Stimulated activated CD8-positive, alpha-beta memory T cell treated with anti-CD3 and anti-CD28 coated beads, Interleukin-15, amount 100 ng/mL, for 48 hours (primary cell): ENCODE data around the gene SORCS2.

ENCODE experiments used
- DNase-seq, 2 donors: peaks; one replicate each; pipeline ENCODE4 v3.0.0-alpha.2; 2020; ENCODE audit warnings: low read depth in 2 of 2

The SORCS2 gene

GRCh38 chr4:7355795-7356194 is 163.5 kb downstream of the SORCS2 start:
- no peak for DNase-seq

GRCh38 chr4:7356667-7357310 is 164.5 kb downstream of the SORCS2 start:
- DNase-seq = no peak

DNA sequence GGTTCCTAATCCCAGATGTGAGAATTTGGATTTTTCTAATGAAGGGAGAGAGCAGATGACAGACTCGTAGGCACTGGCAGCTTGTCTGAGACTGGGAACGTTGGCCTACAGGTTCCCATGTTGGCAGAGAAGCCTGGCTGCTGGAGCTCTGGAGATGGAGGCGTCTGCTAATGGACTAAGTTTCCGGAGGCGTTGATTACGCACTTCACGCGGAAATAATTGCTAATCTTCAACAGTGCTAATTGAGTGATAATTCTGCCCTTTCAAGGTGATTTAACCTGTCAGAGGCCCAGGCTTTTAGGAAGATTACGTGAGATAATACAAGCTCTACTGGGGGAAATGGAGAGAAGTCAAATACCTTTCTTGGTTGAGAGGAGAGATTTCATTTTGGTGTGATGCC is 165.0 kb downstream of the SORCS2 start:
- no peak for DNase-seq

DNA sequence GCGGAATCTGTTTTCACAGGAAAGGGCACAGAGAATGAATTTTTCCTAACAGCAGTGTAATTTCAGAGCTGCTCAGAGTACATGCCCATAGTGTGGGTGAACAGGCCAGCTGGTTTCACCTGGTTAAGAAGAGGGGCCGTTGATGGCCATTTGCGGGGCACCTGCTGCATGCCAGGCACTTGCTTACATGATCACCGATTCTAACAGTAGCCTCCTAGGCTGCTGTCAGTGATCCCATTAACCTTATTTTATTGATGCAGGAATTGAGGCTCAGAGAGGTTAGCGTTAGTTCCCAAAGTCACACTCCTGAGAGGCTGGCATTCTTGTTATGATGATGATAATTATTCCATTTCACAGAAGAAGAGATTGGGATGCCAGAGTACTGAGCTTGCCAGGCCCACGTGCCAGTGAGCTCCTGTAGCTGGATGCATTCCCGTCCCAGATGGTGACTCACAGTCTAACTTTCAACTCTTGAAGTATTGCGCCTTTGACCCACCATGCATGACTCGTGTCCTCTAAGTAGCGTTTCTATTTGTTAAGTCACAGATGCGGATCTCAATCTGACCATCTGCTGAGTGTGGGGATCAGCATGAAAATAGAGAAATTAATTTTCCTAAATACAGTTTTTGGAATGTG is 165.9 kb downstream of the SORCS2 start:
- DNase-seq = no peak

DNA sequence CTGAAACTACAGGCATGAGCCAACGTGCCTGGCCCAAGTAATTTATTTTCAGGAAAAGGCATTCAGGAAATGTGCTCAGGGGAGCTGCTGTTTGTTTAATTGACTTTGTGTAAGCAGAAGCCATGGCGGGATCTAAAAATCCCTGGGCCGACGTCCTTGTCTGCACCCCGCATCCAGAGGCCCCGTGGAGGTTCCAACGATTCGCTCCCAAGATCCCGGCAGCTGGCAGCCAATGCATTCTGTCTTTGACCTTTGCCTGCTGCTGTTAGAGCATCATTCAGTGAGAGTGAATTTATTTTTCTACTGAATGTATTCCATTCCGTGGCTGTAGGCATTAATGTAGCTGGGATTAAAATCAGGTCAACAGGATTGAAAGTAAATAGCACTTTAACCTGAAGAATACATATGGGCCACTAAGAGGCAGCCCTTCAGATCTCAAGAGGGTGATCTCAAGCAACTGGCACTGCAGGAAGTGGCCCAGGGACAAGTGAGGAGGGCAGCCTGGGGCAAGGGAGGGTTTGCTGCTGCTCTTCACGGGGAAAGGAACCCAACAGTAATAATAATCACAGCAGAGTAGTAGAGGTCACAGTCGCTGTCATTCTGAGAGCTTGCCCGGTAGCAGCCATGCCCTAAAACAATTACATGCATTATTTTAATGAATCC is 167.2 kb downstream of the SORCS2 start:
- DNase-seq = no peak

DNA sequence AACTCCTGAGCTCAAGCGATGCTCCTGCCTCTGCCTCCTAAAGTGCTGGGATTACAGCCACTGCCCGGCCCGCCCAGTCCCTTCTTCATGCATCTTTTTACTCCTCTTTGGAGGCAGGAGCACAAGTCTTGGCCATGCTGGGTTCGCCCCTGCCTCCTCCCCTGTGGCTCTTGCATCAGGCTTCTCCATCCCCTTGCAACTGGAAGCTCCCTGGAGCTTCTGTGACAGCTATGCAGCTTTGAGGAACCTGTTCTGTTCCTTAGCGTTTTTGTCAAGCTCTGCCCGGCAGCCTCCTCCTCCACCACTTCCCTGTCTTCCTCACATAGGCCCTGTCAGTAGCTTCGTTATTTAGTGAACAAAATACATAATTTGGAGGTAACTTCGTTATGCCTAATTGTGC is 168.5 kb downstream of the SORCS2 start:
- no peak for DNase-seq

DNA sequence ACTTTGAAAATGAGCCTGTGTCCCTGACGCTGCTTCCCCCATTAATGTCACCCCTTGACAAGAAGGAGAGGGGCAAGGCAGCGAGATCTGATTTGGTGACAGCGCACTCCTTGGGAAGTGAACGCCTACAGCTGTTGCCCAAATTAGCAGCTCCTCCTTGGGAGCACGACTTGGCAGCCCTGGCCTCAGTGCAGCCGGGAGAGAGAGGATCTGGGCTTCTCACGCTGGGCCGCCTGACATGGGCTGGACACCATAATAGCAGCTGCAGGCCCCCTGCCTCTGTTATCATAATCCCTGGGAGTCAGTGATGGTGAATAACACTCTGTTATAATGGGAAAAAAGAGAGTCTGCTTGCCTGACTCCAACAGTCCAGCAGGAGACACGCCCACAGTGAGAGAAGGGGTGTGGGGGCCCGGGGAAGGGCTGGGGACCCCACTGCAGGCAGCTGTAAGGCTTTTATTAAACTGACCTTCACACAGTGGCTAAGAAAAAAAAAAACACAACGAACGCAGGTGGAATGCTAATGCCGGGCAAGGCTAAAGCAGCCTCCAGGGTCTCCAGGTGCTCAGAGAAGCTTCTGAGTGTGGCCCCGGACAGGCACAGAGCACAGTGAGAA is 169.1 kb downstream of the SORCS2 start:
- no peak for DNase-seq

DNA sequence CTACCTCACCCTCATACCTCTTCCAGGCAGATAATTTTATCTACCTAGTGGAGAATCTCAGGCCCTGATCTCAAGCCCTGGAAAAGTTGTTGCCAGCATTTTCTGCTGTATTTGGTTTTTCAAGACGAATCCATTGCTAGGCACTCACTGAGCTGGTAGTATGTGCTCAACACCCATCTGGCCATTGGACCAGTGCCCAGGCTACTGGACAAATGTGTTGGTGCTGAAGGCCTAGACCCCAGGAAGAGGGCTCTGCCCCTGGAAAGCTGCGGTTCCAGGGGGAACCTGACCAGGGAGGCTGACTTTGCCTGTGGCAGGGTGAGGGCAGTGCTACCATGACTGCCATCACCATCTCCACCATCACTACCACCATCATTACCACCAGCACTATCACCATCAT is 170.0 kb downstream of the SORCS2 start:
- DNase-seq = no peak

- DNase-seq = no peak
Observed at GRCh38 chr4:7362862-7363430, 170.6 kb downstream of the SORCS2 start.

DNA sequence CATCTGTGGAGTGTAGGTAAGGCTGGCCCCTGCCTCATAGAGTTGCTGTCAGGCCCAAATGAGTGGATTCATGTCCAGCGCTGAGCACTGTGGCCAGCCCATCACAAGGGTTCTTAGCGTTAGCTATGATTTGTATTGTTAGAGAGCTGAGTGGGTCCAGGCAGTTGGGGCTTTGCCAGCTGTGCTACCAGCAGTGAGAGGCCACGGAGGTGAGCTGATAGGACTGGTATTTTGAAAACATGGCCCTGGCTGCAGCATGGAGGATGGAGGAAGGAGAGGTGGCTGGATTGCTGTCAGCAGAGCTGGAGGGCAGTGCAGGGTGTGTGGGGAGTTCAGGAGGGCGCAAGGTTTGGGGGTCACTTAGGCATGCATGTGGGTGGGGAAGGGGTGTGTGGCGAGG is 172.6 kb downstream of the SORCS2 start:
- DNase-seq = no peak

DNA sequence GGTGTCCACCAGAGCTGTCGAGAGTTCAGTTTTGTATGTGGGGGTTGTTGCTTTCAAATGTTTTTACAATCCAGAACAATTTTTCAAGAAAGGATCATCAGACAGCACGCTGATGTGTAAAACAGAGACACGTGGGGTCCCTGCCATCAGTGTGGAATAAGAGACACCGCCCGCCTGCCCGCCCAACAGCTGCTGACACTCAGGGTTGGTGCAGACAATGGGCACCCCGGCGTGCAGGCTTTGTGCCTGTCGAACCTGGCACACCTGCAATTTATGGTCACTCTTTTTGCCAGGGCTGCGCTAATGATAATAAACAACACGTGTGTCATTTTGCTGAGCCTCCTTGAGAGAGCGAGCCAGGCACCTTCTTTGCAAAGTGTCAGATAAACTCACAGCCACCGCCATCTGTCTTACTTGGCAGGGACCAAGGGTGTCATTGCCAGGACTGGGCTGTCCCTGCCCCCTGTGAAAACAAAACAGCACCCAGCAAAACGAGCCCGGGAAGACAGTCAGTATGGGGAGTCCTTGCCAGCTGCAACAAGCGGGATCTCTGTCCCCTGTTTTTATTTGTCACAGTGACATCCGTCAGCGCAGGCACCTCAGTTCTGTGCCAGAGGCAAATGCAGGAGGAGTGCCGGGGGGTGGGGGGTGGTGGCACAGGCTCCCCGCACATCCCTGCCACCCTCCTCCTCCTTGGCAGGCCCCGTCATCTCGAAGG is 173.3 kb downstream of the SORCS2 start:
- no peak for DNase-seq

- DNase-seq = no peak
Observed at GRCh38 chr4:7366180-7366945, 174.0 kb downstream of the SORCS2 start.

DNA sequence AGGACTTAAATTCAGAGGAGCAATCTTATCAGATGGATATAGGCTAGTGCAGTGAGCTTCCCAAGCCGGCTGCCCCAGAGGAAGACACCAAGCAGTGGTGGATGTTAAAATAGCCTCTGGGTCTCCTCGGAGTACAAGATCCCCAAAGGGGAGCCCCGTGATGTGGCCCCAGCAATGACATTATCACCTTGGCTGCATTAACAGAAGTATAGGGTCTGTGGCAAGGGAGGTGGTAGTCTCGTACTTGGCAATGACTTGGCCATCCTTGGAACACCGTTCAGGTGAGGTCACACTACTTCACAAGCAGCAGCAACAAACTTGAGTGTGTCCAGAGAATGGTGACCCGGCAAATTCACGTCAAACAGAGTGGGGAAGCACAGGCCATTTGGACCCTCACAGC is 174.6 kb downstream of the SORCS2 start:
- no peak for DNase-seq

- no peak for DNase-seq
Observed at GRCh38 chr4:7367406-7367805, 175.1 kb downstream of the SORCS2 start.

- DNase-seq = no peak
Observed at GRCh38 chr4:7367864-7368277, 175.5 kb downstream of the SORCS2 start.

- DNase-seq = no peak
Observed at GRCh38 chr4:7368296-7368695, 176.0 kb downstream of the SORCS2 start.

DNA sequence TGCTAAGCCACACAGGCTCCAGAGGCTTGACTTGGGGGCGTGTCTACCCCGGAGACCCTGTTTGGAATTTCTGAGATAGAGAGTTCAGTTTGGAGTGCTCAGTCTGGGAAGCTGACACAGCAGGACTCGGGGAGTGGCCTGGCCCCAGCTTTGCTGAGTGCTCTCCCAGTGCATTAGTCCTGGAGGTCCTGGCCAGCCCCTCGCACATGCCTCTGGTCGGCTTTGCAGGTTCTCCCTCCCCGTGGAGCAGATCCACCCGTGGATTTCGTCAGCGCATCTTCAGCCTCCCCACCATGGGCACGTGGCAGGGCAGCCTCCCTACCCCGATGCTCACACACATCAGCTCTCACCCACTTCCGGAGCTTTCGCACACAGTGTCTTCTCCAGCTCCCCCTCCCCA is 177.2 kb downstream of the SORCS2 start:
- DNase-seq = no peak

DNA sequence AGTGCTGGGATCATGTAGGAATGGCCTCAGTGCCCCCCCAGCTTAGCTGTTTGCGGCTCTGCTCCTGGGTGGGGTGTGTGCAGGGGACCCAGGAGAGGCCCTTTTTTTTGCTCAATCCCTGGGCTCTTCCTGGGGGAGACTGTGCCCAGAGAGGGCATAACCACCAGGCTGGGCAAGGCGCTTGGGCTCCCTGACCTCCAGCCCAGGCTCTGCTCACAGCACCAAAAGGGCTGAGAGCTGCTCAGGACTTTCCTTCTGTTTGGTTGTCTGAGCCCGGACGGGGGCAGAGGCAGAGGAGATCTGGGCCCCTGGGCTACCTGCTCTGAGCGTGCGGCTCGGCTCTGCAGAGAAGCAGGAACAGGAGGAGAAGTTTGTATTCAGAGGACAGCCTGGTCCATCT is 177.7 kb downstream of the SORCS2 start:
- DNase-seq = no peak

DNA sequence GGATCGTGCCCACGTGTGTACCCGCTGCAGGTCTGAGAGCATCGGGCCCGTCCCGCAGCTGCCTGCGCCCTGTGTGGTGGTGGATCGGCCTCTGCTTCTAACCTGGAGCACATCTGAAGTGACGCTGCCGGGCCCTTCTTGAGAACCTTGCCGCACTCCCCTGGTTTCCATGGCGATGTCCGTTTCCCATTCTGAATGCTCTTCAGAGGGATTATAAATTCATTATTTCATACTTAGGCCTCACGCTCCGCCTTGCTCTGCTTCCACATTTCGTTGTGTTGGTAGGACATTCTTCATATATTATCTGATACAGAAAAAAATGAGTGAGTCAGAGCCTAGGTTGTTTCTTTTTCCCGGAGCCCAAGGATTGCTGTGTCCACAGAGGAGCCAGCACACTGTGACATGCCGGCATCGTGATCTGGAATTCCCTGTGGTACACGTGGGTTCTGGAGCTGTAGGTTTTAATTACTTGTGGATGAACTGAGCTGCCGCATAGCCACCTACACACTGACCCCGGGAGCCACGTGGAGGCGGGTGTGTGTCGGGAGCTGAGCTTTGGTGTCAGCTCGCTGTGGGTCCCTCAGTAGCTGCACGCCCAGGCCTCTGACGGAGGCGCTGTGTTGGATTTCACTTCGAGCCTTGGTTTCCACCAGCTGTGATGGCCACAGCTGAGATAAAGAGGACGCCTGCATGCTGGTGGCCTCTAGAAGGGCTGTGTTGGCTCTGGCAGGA is 179.0 kb downstream of the SORCS2 start:
- no peak for DNase-seq

- DNase-seq = no peak
Observed at GRCh38 chr4:7372673-7373072, 180.3 kb downstream of the SORCS2 start.
